ENCODE results near the gene TAPBPL.
"Not testable (repeated sequence)": the region's sequence is repeated elsewhere in the genome, so short reads cannot be mapped to it uniquely, and the experiment has no call there.

Gene TAPBPL

GRCh38 chr12:6451348-6452244 lies at the start of gene TAPBPL:
TSS of gene TAPBPL (plus strand) at chr12:6452042. CDS start at chr12:6452249, 207 bp downstream.
- peak; percentile 92 for DNase-seq (ENCODE audit: low spot score)

GRCh38 chr12:6404390-6404789 lies 47.5 kb upstream of the TAPBPL start:
- DNase-seq (ENCODE audit: low spot score), result no peak

GRCh38 chr12:6405963-6406362 lies 45.9 kb upstream of the TAPBPL start:
- DNase-seq (ENCODE audit: low spot score), result no peak

- DNase-seq (ENCODE audit: low spot score), result no peak
These were observed 44.4 kb upstream of the TAPBPL start for GRCh38 chr12:6407236-6407954.

- peak; percentile 37 for DNase-seq (ENCODE audit: low spot score)
These were observed 35.2 kb upstream of the TAPBPL start for GRCh38 chr12:6416596-6416995.

- no peak for DNase-seq (ENCODE audit: low spot score)
These were observed 33.0 kb upstream of the TAPBPL start for GRCh38 chr12:6418796-6419195.

GRCh38 chr12:6420364-6420763 lies 31.5 kb upstream of the TAPBPL start:
- no peak for DNase-seq (ENCODE audit: low spot score)

- DNase-seq (ENCODE audit: low spot score), result peak; percentile 88
These were observed 28.4 kb upstream of the TAPBPL start for GRCh38 chr12:6423267-6424007.

- no peak for DNase-seq (ENCODE audit: low spot score)
These were observed 27.9 kb upstream of the TAPBPL start for GRCh38 chr12:6424008-6424347.

- no peak for DNase-seq (ENCODE audit: low spot score)
These were observed 27.0 kb upstream of the TAPBPL start for GRCh38 chr12:6424866-6425265.

GRCh38 chr12:6425590-6426531 lies 26.0 kb upstream of the TAPBPL start:
- DNase-seq (ENCODE audit: low spot score), result peak; percentile 38

- no peak for DNase-seq (ENCODE audit: low spot score)
These were observed 24.8 kb upstream of the TAPBPL start for GRCh38 chr12:6426882-6427671.

GRCh38 chr12:6427796-6428195 lies 24.0 kb upstream of the TAPBPL start:
- not testable (repeated sequence) for DNase-seq (ENCODE audit: low spot score)

- DNase-seq (ENCODE audit: low spot score), result no peak
These were observed 23.5 kb upstream of the TAPBPL start for GRCh38 chr12:6428326-6428725.

- peak; percentile 58 for DNase-seq (ENCODE audit: low spot score)
These were observed 21.5 kb upstream of the TAPBPL start for GRCh38 chr12:6430124-6430989.

- no peak for DNase-seq (ENCODE audit: low spot score)
These were observed 18.9 kb upstream of the TAPBPL start for GRCh38 chr12:6432991-6433390.

- no peak for DNase-seq (ENCODE audit: low spot score)
These were observed 17.4 kb upstream of the TAPBPL start for GRCh38 chr12:6434205-6435140.

- no peak for DNase-seq (ENCODE audit: low spot score)
These were observed 15.7 kb upstream of the TAPBPL start for GRCh38 chr12:6435961-6436715.

All from globus pallidus (tissue), 1 donor.